Measurements from ENCODE around the gene DMXL1. TPM values are rescaled to one million over a fixed set of nuclear protein-coding genes. Genes with fewer than 3 reads are reported as not detected.

DMXL1 gene
- total and polyA plus RNA-seq, 2 experiments from 2014 or later: 12.0 to 32.4 TPM

DNA sequence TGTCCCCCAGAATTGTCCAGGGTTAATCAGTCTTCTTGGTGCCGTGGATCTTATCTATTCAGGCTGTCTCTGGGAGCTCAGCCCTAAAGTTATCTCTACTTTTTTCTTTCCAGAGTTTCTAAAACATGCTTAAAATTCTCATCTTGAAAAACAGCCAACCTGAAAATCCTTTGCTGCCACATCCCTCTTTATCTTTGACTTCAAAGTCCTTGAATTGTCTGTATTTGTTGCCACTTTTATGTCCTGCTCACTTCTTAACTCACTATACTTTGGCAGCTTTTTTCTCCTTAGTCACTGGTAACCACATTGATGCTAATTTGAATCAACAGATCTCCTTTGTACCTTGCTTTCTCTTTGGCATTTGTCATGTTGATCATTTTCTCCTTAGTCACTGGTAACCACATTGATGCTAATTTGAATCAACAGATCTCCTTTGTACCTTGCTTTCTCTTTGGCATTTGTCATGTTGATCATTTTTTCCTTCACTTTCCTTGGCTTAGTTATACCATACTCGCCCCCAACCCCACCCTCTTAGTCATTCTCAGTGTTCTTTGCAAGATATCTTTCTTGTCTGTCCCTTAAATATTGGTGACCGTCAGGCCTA, 8.5 kb downstream of the DMXL1 start:
- DNase-seq: peak; percentile 42
- peaks cover 20% of the 10 kb centered on the region for H3K4me1 ChIP-seq (ENCODE audit: insufficient read depth)
- no peaks in the 10 kb centered on the region for H3K36me3 ChIP-seq (ENCODE audit: low read depth)
- WGBS, 2 experiments (ENCODE audit: low coverage in 1 of 2, low lambda C conversion rate in 2 of 2, missing lambda C conversion rate in 2 of 2): 47 to 50% methylated on average over 3 of the region's 3 CpGs
- H3K27ac ChIP-seq: no peak overlapping the region
- H3K27me3 ChIP-seq (replicated peaks; ENCODE audit: insufficient read depth): no peaks in the 10 kb centered on the region
- no peak overlapping the region for H3K9ac ChIP-seq
- H2AFZ ChIP-seq: no peak overlapping the region
- no peaks in the 10 kb centered on the region for H3K9me2 ChIP-seq (ENCODE audit: insufficient read depth)
- H3K4me3 ChIP-seq: no peak overlapping the region
- in situ Hi-C loops (cut with MboI): no loop called here
- H3F3A ChIP-seq (ENCODE audit: insufficient read depth): peaks cover 17% of the 10 kb centered on the region; the same call in 1 of the 2 replicates
- peaks cover 95% of the 10 kb centered on the region for H3K79me2 ChIP-seq (ENCODE audit: insufficient read depth)
- peaks cover 8% of the 10 kb centered on the region; the same call in 1 of the 2 replicates for H4K20me1 ChIP-seq (ENCODE audit: insufficient read depth)
- TF ChIP-seq EZH2 (IDR thresholded peaks at IDR 0.05; ENCODE audit: insufficient read depth, poor library complexity, severe bottlenecking): no peak
- TF ChIP-seq EZH2phosphoT487 (IDR thresholded peaks at IDR 0.05; ENCODE audit: insufficient read depth, low read depth): no peak
- no peaks in the 10 kb centered on the region for H3K9me3 ChIP-seq (ENCODE audit: low read depth)
- H3K4me2 ChIP-seq (ENCODE audit: unreplicated experiment): peak overlapping the region; percentile 24

DNA sequence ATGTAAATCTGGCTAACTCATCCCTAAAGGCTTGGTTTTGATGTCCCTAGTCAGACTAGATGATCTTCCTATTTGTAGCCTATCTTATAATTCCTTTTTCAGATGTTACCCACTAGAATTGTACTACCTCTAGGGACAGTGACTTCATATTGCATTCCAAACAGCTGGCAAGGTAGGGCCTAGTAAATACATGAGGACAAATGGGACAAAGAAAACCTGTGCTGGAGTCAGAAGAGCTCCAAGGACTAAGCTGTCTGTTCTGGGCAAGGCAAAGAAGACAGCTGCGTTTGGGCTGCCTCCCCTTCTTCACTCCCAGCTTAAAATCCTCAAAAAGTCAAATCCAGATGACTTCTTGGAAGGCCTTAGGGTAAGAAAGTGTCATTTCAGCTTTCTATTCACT, 10.0 kb downstream of the DMXL1 start:
- H3K27ac ChIP-seq: no peak overlapping the region
- no peak overlapping the region for H3K4me2 ChIP-seq (ENCODE audit: unreplicated experiment)
- no peaks in the 10 kb centered on the region for H3K27me3 ChIP-seq (replicated peaks; ENCODE audit: insufficient read depth)
- H4K20me1 ChIP-seq (ENCODE audit: insufficient read depth): peaks cover 8% of the 10 kb centered on the region; the same call in 1 of the 2 replicates
- peaks cover 17% of the 10 kb centered on the region; the same call in 1 of the 2 replicates for H3F3A ChIP-seq (ENCODE audit: insufficient read depth)
- in situ Hi-C loops (cut with MboI): no loop called here
- no peaks in the 10 kb centered on the region for H3K9me3 ChIP-seq (ENCODE audit: low read depth)
- no peak for TF ChIP-seq EZH2phosphoT487 (IDR thresholded peaks at IDR 0.05; ENCODE audit: insufficient read depth, low read depth)
- no peak overlapping the region for H3K9ac ChIP-seq
- WGBS, 2 experiments (ENCODE audit: low coverage in 1 of 2, low lambda C conversion rate in 2 of 2, missing lambda C conversion rate in 2 of 2): 26 to 32% methylated on average over 1 of the region's 1 CpG
- H3K4me3 ChIP-seq: no peak overlapping the region
- H2AFZ ChIP-seq: no peak overlapping the region
- H3K36me3 ChIP-seq (ENCODE audit: low read depth): no peaks in the 10 kb centered on the region
- H3K4me1 ChIP-seq (ENCODE audit: insufficient read depth): peaks cover 20% of the 10 kb centered on the region
- H3K9me2 ChIP-seq (ENCODE audit: insufficient read depth): no peaks in the 10 kb centered on the region
- H3K79me2 ChIP-seq (ENCODE audit: insufficient read depth): peaks cover 94% of the 10 kb centered on the region
- DNase-seq: peak; percentile 7

DNA sequence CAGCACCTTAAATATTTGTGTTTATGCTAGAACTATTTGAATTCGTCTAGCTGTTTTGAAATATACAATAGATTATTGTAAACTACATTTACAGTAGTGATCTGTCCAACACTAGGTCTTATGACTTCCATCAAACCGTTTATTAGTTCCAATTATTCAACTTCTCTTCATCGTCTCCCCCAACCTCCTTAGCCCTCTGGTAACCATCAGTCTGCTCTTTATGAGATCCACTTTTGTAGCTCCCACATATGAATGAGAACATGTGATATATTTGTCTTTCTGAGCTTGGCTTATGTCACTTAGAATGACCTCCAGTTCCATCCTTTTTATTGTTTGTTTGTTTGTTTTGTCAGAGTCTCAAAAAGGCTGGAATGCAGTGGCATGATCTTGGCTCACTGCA, 11.8 kb downstream of the DMXL1 start:
- Histone ChIP-seq H3K4me2 (ENCODE audit: unreplicated experiment) (no peak overlapping the region), H3K9me3 (ENCODE audit: low read depth) (no peaks in the 10 kb centered on the region), H3K4me1 (ENCODE audit: insufficient read depth) (peaks cover 20% of the 10 kb centered on the region), H3K9me2 (ENCODE audit: insufficient read depth) (no peaks in the 10 kb centered on the region), H3K27ac (no peak overlapping the region), H2AFZ (no peak overlapping the region), H3K79me2 (ENCODE audit: insufficient read depth) (peaks cover 94% of the 10 kb centered on the region), H3K27me3 (replicated peaks; ENCODE audit: insufficient read depth) (no peaks in the 10 kb centered on the region), H4K20me1 (ENCODE audit: insufficient read depth) (peaks cover 8% of the 10 kb centered on the region; the same call in 1 of the 2 replicates), H3K9ac (no peak overlapping the region), H3K4me3 (no peak overlapping the region), H3F3A (ENCODE audit: insufficient read depth) (peaks cover 17% of the 10 kb centered on the region; the same call in 1 of the 2 replicates), H3K36me3 (ENCODE audit: low read depth) (no peaks in the 10 kb centered on the region)
- in situ Hi-C loops (cut with MboI): no loop called here
- TF ChIP-seq EZH2phosphoT487 (IDR thresholded peaks at IDR 0.05; ENCODE audit: insufficient read depth, low read depth): no peak
- no peak for TF ChIP-seq EZH2 (IDR thresholded peaks at IDR 0.05; ENCODE audit: insufficient read depth, poor library complexity, severe bottlenecking)
- no peak for DNase-seq
- 58 to 60% methylated on average over 3 of the region's 3 CpGs for WGBS, 2 experiments (ENCODE audit: low coverage in 1 of 2, low lambda C conversion rate in 2 of 2, missing lambda C conversion rate in 2 of 2)

DNA sequence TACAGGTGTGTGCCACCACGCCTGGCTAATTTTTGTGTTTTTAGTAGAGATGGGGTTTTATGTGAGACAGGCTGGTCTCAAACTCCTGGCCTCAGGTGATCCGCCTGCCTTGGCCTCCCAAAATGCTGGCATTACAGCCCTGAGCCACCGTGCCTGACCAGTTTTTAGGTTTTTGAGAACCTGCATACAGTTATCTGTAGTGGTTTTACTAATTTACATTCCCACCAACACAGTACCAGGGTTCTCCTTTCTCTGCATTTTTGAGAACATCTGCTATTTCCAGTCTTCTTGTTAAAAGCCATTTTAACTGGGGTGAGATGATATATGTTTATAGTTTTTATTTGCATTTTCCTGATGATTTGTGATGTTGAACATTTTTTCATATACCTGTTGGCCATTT, 12.8 kb downstream of the DMXL1 start:
- no peaks in the 10 kb centered on the region for H3K36me3 ChIP-seq (ENCODE audit: low read depth)
- no peak overlapping the region for H3K4me3 ChIP-seq
- peaks cover 8% of the 10 kb centered on the region; the same call in 1 of the 2 replicates for H4K20me1 ChIP-seq (ENCODE audit: insufficient read depth)
- H3K9me3 ChIP-seq (ENCODE audit: low read depth): no peaks in the 10 kb centered on the region
- no peaks in the 10 kb centered on the region for H3K9me2 ChIP-seq (ENCODE audit: insufficient read depth)
- 89 to 100% methylated on average over 3 of the region's 3 CpGs for WGBS, 2 experiments (ENCODE audit: low coverage in 1 of 2, low lambda C conversion rate in 2 of 2, missing lambda C conversion rate in 2 of 2)
- TF ChIP-seq EZH2phosphoT487 (IDR thresholded peaks at IDR 0.05; ENCODE audit: insufficient read depth, low read depth) (no peak), EZH2 (IDR thresholded peaks at IDR 0.05; ENCODE audit: insufficient read depth, poor library complexity, severe bottlenecking) (no peak)
- no peak overlapping the region for H3K9ac ChIP-seq
- DNase-seq: no peak
- H3K79me2 ChIP-seq (ENCODE audit: insufficient read depth): peaks cover 94% of the 10 kb centered on the region
- in situ Hi-C loops (cut with MboI): no loop called here
- H3K27me3 ChIP-seq (replicated peaks; ENCODE audit: insufficient read depth): no peaks in the 10 kb centered on the region
- H2AFZ ChIP-seq: no peak overlapping the region
- peaks cover 18% of the 10 kb centered on the region for H3K4me1 ChIP-seq (ENCODE audit: insufficient read depth)
- no peak overlapping the region for H3K4me2 ChIP-seq (ENCODE audit: unreplicated experiment)
- no peak overlapping the region for H3K27ac ChIP-seq
- H3F3A ChIP-seq (ENCODE audit: insufficient read depth): peaks cover 17% of the 10 kb centered on the region; the same call in 1 of the 2 replicates

Measured in GM23248 (cell line).